IMR-90 (cell line): ENCODE results near the gene SLC25A6. TPM values are rescaled to one million over a fixed set of nuclear protein-coding genes. Genes with fewer than 3 reads are reported as not detected.

Experiments
- ATAC-seq: fragments of 200-7000 bp; cut with Tn5 transposase; 2 replicates; pipeline ENCODE4 v1.9.1; 2020; ENCODE audit warnings: low read depth, mild to moderate bottlenecking, moderate library complexity
- BruUV-seq: library from RNA; stranded (reverse); fragments of 400-500 nt; replicated peaks from 2 replicates; lab custom pipeline; 2021; lab: Mats Ljungman, UMichigan
- CTCF ChIA-PET: fragments of 300-600 bp; formaldehyde crosslinking; extraction: SDS; loops from one replicate; lab custom pipeline; 2021; ENCODE audit warnings: antibody characterized with exemption; lab: Yijun Ruan, JAX
- POLR2A ChIA-PET: fragments of 300-600 bp; sonication (Branson Sonifier 250); formaldehyde crosslinking; loops from one replicate; lab custom pipeline; 2022; ENCODE audit warnings: antibody characterized with exemption; ENCODE audit not compliant: unreplicated experiment; lab: Charles Lee
- DNase-seq: peaks from one replicate; pipeline ENCODE4 v3.0.0; 2013
- H2AFZ ChIP-seq: replicated peaks from 2 replicates; pipeline ENCODE3; 2013; ENCODE audit warnings: low read length, mild to moderate bottlenecking; ENCODE audit not compliant: poor library complexity
- H2AK5ac ChIP-seq: 2 replicates; pipeline ENCODE4 v1.6.1; 2013; ENCODE audit warnings: low read depth, low read length, inconsistent platforms
- H2AK9ac ChIP-seq: replicated peaks from 2 replicates; pipeline ENCODE3; 2013; ENCODE audit warnings: mild to moderate bottlenecking, low read depth, low read length, moderate library complexity; ENCODE audit not compliant: poor library complexity
- H2BK120ac ChIP-seq: 2 replicates; pipeline ENCODE4 v1.6.1; 2013; ENCODE audit warnings: low read depth, low read length, inconsistent platforms
- H2BK15ac ChIP-seq: 3 replicates; pipeline ENCODE4 v1.6.1; 2013; ENCODE audit warnings: low read depth, low read length, inconsistent platforms
- H2BK20ac ChIP-seq: 2 replicates; pipeline ENCODE4 v1.6.1; 2013; ENCODE audit warnings: low read depth, mild to moderate bottlenecking, inconsistent platforms, low read length, moderate library complexity
- H2BK5ac ChIP-seq: 2 replicates; pipeline ENCODE4 v1.6.1; 2013; ENCODE audit warnings: mild to moderate bottlenecking, low read depth, low read length, inconsistent platforms; ENCODE audit not compliant: poor library complexity, severe bottlenecking
- H3K14ac ChIP-seq: replicated peaks from 2 replicates; pipeline ENCODE4 v1.6.1; 2013; ENCODE audit warnings: low read depth, low read length, inconsistent platforms
- H3K18ac ChIP-seq: 2 replicates; pipeline ENCODE4 v1.6.1; 2013; ENCODE audit warnings: low read depth, low read length, control low read depth
- H3K23ac ChIP-seq: 2 replicates; pipeline ENCODE4 v1.6.1; 2013; ENCODE audit warnings: low read depth, low read length, inconsistent platforms
- H3K27ac ChIP-seq: 2 replicates; pipeline ENCODE4 v1.5.1; 2013; ENCODE audit warnings: mild to moderate bottlenecking, control low read depth, low read length; ENCODE audit not compliant: insufficient read depth
- H3K27me3 ChIP-seq: 2 replicates; pipeline ENCODE4 v1.6.1; 2013; ENCODE audit warnings: low read length; ENCODE audit not compliant: control insufficient read depth, insufficient read depth
- H3K36me3 ChIP-seq: 2 replicates; pipeline ENCODE4 v1.6.1; 2013; ENCODE audit warnings: low read length, mixed read lengths; ENCODE audit not compliant: control insufficient read depth, insufficient read depth
- H3K4ac ChIP-seq: 2 replicates; pipeline ENCODE4 v1.6.1; 2013; ENCODE audit warnings: low read depth, low read length, inconsistent platforms
- H3K4me1 ChIP-seq: 2 replicates; pipeline ENCODE4 v1.6.1; 2013; ENCODE audit warnings: low read length, mixed read lengths; ENCODE audit not compliant: control insufficient read depth, insufficient read depth
- H3K4me2 ChIP-seq: 2 replicates; pipeline ENCODE4 v1.6.1; 2013; ENCODE audit warnings: low read depth, mild to moderate bottlenecking, control low read depth, low read length, moderate library complexity
- H3K4me3 ChIP-seq: 2 replicates; pipeline ENCODE4 v1.5.1; 2013; ENCODE audit warnings: low read depth, mild to moderate bottlenecking, control low read depth, low read length, moderate library complexity; ENCODE audit not compliant: insufficient read depth
- H3K56ac ChIP-seq: 2 replicates; pipeline ENCODE4 v1.6.1; 2013; ENCODE audit warnings: low read length, inconsistent platforms; ENCODE audit not compliant: insufficient read depth; ENCODE audit errors: extremely low read depth
- H3K79me1 ChIP-seq, 2 experiments: 2 replicates each; pipeline ENCODE4 v1.6.1; 2013; ENCODE audit warnings: low read length in 2 of 2, inconsistent platforms in 1 of 2, low read depth in 1 of 2
- H3K9ac ChIP-seq: 2 replicates; pipeline ENCODE4 v1.6.1; 2013; ENCODE audit warnings: low read depth, low read length, control low read depth
- H3K9me1 ChIP-seq: 2 replicates; pipeline ENCODE4 v1.6.1; 2013; ENCODE audit warnings: low read length, inconsistent platforms; ENCODE audit not compliant: insufficient read depth
- H3K9me3 ChIP-seq: 2 replicates; pipeline ENCODE4 v1.6.1; 2013; ENCODE audit warnings: low read length; ENCODE audit not compliant: control insufficient read depth, insufficient read depth
- H4K20me1 ChIP-seq: 2 replicates; pipeline ENCODE4 v1.6.1; 2013; ENCODE audit warnings: low read length, inconsistent platforms; ENCODE audit not compliant: insufficient read depth
- H4K5ac ChIP-seq: 2 replicates; pipeline ENCODE4 v1.6.1; 2013; ENCODE audit warnings: mild to moderate bottlenecking, low read depth, low read length, control low read depth
- H4K8ac ChIP-seq, 2 experiments: 2 replicates each; pipeline ENCODE4 v1.6.1; 2013; ENCODE audit warnings: low read depth in 2 of 2, low read length in 2 of 2, control low read depth in 1 of 2, inconsistent platforms in 1 of 2
- H4K91ac ChIP-seq: 2 replicates; pipeline ENCODE4 v1.6.1; 2013; ENCODE audit warnings: low read depth, low read length, inconsistent platforms; ENCODE audit not compliant: insufficient read depth
- BHLHE40 ChIP-seq: fragments of 150-350 bp; IDR thresholded peaks from 2 replicates; pipeline ENCODE4 v1.6.1; 2016; ENCODE audit warnings: mild to moderate bottlenecking, low read depth, low read length
- CEBPB ChIP-seq: IDR thresholded peaks from 2 replicates; pipeline ENCODE4 v1.6.1; 2012; ENCODE audit warnings: low read depth, low read length, improper control_type of control experiment
- CHD1 ChIP-seq: IDR thresholded peaks from 2 replicates; pipeline ENCODE4 v1.6.1; 2012; ENCODE audit warnings: low read depth, low read length, improper control_type of control experiment
- MAFK ChIP-seq: IDR thresholded peaks from 2 replicates; pipeline ENCODE4 v1.6.1; 2012; ENCODE audit warnings: low read depth, low read length, improper control_type of control experiment
- MAZ ChIP-seq: IDR thresholded peaks from 2 replicates; pipeline ENCODE4 v1.6.1; 2012; ENCODE audit warnings: low read depth, mild to moderate bottlenecking, low read length, improper control_type of control experiment, moderate library complexity, borderline replicate concordance
- MXI1 ChIP-seq: IDR thresholded peaks from 2 replicates; pipeline ENCODE4 v1.6.1; 2012; ENCODE audit warnings: low read depth, mild to moderate bottlenecking, low read length, moderate library complexity, borderline replicate concordance
- NFE2L2 ChIP-seq: fragments of 150-350 bp; IDR thresholded peaks from 2 replicates; pipeline ENCODE4 v1.6.1; 2016; ENCODE audit warnings: low read depth, mild to moderate bottlenecking, low read length
- RAD21 ChIP-seq: IDR thresholded peaks from 2 replicates; pipeline ENCODE4 v1.6.1; 2012; ENCODE audit warnings: low read length, improper control_type of control experiment
- RCOR1 ChIP-seq: IDR thresholded peaks from 2 replicates; pipeline ENCODE4 v1.6.1; 2012; ENCODE audit warnings: mild to moderate bottlenecking, low read length, improper control_type of control experiment; ENCODE audit not compliant: insufficient replicate concordance
- RFX5 ChIP-seq: IDR thresholded peaks from 2 replicates; pipeline ENCODE4 v1.8.0; 2012; ENCODE audit warnings: low read depth, mild to moderate bottlenecking, low read length, moderate library complexity
- SMC3 ChIP-seq: fragments of 150-350 bp; IDR thresholded peaks from 2 replicates; pipeline ENCODE4 v1.6.1; 2016; ENCODE audit warnings: low read depth, mild to moderate bottlenecking, antibody characterized with exemption, low read length, moderate library complexity
- USF2 ChIP-seq: fragments of 150-350 bp; IDR thresholded peaks from 2 replicates; pipeline ENCODE4 v1.6.1; 2017; ENCODE audit warnings: mild to moderate bottlenecking, antibody characterized with exemption, low read length, low read depth
- WGBS, 2 experiments: methylation state at CpG; one replicate each; pipeline versions ENCODE4 v1.1.5 to v1.1.7; 2013; ENCODE audit warnings: missing lambda C conversion rate in 2 of 2; ENCODE audit not compliant: insufficient read length in 1 of 2; ENCODE audit errors: extremely low coverage in 2 of 2; 5-methylcytosine and 5-hydroxymethylcytosine counted together
- dilution Hi-C: fragments of 300-500 bp; cut with HindIII; formaldehyde crosslinking; loops from one replicate; pipeline ENCODE4 v1.14.3; 2018; ENCODE audit warnings: low sequenced_read_pairs; ENCODE audit not compliant: unreplicated experiment
- in situ Hi-C: fragments of 300-500 bp; cut with MboI; formaldehyde crosslinking; loops from 3 replicates; pipeline ENCODE4 v1.14.3; 2019; ENCODE audit warnings: low sequenced_read_pairs, inconsistent platforms, mixed read lengths
- intact Hi-C: fragments of 100-400 bp; cut with micrococcal nuclease; formaldehyde crosslinking; loops from 2 replicates; pipeline ENCODE4 v1.10.0; 2022
- polyA plus RNA-seq, 3 experiments: library from polyadenylated mRNA; depleted of rRNA; stranded (reverse); fragments of >200 nt; gene quantifications; 2 replicates each; pipeline ENCODE4 v1.2.3, GENCODE V29; 2012; ENCODE audit warnings: low replicate concordance in 1 of 3
- total RNA-seq: library from RNA; depleted of rRNA; stranded (reverse); fragments of >200 nt; gene quantifications from 2 replicates; pipeline ENCODE4 v1.2.3, GENCODE V29; 2012
- TF ChIP-seq, protein P1 (sequence below): fragments of 150-350 bp; IDR thresholded peaks from 2 replicates; pipeline ENCODE4 v1.6.1; 2016; ENCODE audit warnings: low read depth, mild to moderate bottlenecking, low read length, moderate library complexity, borderline replicate concordance
- TF ChIP-seq, protein P2 (sequence below): conservative IDR thresholded peaks from 2 replicates; pipeline ENCODE4 v1.5.1; 2012; ENCODE audit warnings: mild to moderate bottlenecking, low read depth, low read length, improper control_type of control experiment

SLC25A6 gene
- total and polyA plus RNA-seq, 2 of the 4 experiments (the other 2 are of a cell fraction): 166 to 565 TPM

GRCh38 chrX:1419545-1420355, 27.8 kb upstream of the SLC25A6 start:
- Histone ChIP-seq H3K36me3 (peaks cover 65% of the 10 kb centered on the region), H4K8ac (no peak overlapping the region), H3K4ac (no peak overlapping the region), H3K27me3 (no peaks in the 10 kb centered on the region), H4K91ac (no peak overlapping the region), H4K5ac (no peak overlapping the region), H2AFZ (no peak overlapping the region), H2AK9ac (no peak overlapping the region), H3K14ac (no peak overlapping the region), H2BK15ac (no peak overlapping the region), H3K9me3 (peaks cover 27% of the 10 kb centered on the region), H3K79me1 (no peaks in the 10 kb centered on the region; a peak in 1 of 4 replicates), H3K9ac (no peak overlapping the region), H2BK5ac (no peak overlapping the region), H3K27ac (no peak overlapping the region), H3K56ac (no peak overlapping the region), H2BK20ac (no peak overlapping the region), H3K23ac (no peak overlapping the region), H3K9me1 (0 out of 2 replicates have a peak, but pooled peaks cover 6% of the 10 kb centered on the region), H3K4me3 (no peak overlapping the region), H2BK120ac (no peak overlapping the region), H3K4me1 (no peaks in the 10 kb centered on the region), H3K18ac (no peak overlapping the region), H3K4me2 (no peak overlapping the region), H2AK5ac (no peak overlapping the region), H4K20me1 (no peaks in the 10 kb centered on the region; the same call in 1 of the 2 replicates)
- in situ Hi-C loops: no loop called here
- BruUV-seq: no TSS peak
- ATAC-seq (peak; percentile 7; the same call in 1 of the 2 replicates), DNase-seq (no peak)
- POLR2A ChIA-PET: no interaction called here
- CTCF ChIA-PET: no interaction called here
- dilution Hi-C loops: no loop called here
- intact Hi-C loops: no loop called here
- 87% methylated on average over 14 of the region's 19 CpGs; no CpG with 5 or more reads in 1 of the 2 experiments for WGBS, 2 experiments
- no peak for TF ChIP-seq USF2
- TF ChIP-seq RFX5: no peak
- TF ChIP-seq BHLHE40: no peak
- TF ChIP-seq MXI1: no peak
- no peak for TF ChIP-seq MAFK
- TF ChIP-seq CEBPB: no peak
- TF ChIP-seq, protein P1, sequence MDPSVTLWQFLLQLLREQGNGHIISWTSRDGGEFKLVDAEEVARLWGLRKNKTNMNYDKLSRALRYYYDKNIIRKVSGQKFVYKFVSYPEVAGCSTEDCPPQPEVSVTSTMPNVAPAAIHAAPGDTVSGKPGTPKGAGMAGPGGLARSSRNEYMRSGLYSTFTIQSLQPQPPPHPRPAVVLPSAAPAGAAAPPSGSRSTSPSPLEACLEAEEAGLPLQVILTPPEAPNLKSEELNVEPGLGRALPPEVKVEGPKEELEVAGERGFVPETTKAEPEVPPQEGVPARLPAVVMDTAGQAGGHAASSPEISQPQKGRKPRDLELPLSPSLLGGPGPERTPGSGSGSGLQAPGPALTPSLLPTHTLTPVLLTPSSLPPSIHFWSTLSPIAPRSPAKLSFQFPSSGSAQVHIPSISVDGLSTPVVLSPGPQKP: no peak
- TF ChIP-seq MAZ: no peak
- no peak for TF ChIP-seq CHD1
- no peak for TF ChIP-seq NFE2L2
- TF ChIP-seq RCOR1: no peak
- no peak for TF ChIP-seq SMC3
- no peak for TF ChIP-seq RAD21
- TF ChIP-seq, protein P2, sequence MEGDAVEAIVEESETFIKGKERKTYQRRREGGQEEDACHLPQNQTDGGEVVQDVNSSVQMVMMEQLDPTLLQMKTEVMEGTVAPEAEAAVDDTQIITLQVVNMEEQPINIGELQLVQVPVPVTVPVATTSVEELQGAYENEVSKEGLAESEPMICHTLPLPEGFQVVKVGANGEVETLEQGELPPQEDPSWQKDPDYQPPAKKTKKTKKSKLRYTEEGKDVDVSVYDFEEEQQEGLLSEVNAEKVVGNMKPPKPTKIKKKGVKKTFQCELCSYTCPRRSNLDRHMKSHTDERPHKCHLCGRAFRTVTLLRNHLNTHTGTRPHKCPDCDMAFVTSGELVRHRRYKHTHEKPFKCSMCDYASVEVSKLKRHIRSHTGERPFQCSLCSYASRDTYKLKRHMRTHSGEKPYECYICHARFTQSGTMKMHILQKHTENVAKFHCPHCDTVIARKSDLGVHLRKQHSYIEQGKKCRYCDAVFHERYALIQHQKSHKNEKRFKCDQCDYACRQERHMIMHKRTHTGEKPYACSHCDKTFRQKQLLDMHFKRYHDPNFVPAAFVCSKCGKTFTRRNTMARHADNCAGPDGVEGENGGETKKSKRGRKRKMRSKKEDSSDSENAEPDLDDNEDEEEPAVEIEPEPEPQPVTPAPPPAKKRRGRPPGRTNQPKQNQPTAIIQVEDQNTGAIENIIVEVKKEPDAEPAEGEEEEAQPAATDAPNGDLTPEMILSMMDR: no peak
